HS-27A (cell line): ENCODE results near the gene ZNF385B.
"Not testable (repeated sequence)": the region's sequence is repeated elsewhere in the genome, so short reads cannot be mapped to it uniquely, and the experiment has no call there.

Experiments used
- DNase-seq: peaks from one replicate; pipeline ENCODE4 v3.0.0-alpha.2; 2012; ENCODE audit warnings: low read depth, missing footprints

ZNF385B gene

GRCh38 chr2:179677746-179678505 is 183.5 kb downstream of the ZNF385B start:
- DNase-seq = no peak

DNA sequence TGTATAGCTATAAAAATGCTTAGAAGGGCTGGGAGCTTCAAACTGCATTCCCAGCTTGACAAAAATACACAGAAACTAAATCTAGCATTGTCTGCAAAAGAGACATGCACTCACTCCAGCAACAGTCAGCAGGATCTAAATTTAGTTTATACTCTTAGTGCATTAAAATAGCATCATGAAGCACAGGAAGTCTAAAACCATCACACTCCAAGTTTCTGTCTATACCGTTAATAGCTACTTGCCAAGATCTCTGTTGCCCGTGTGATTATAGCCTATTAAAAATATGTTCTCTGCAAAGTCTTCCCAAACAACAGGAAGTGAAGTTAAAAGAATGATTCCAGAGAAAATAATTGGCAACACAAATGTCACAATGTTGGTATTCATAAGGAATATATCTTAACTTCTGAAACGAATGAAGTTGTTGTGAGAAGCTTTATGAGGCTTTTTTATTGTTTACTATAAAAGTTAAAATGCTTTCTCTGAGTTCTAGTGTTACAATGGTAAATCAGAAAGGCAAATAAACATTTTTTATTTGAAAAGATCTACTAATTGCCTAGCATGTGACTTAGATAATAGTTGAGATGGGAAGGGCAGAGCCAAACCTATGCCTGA is 184.2 kb downstream of the ZNF385B start:
- DNase-seq = no peak

DNA sequence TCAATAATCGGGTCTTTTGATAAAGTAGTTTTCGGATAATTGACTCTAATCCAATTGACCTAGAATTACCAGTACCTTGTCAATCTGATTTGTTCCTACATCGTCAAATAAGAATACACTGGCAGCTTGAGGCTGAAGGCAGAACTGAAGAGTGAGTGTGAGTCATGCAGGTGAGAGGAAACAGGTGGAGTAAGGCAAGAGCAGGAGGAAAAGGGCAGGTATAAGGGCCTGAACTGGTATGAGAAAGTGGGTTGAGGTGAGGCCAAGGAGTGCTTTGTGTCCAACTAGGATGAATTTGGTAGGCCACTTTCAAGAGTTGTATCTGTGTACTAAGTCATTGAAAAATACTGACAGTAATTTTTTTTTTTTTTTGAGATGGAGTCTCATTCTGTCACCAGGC is 186.0 kb downstream of the ZNF385B start:
- DNase-seq = no peak

DNA sequence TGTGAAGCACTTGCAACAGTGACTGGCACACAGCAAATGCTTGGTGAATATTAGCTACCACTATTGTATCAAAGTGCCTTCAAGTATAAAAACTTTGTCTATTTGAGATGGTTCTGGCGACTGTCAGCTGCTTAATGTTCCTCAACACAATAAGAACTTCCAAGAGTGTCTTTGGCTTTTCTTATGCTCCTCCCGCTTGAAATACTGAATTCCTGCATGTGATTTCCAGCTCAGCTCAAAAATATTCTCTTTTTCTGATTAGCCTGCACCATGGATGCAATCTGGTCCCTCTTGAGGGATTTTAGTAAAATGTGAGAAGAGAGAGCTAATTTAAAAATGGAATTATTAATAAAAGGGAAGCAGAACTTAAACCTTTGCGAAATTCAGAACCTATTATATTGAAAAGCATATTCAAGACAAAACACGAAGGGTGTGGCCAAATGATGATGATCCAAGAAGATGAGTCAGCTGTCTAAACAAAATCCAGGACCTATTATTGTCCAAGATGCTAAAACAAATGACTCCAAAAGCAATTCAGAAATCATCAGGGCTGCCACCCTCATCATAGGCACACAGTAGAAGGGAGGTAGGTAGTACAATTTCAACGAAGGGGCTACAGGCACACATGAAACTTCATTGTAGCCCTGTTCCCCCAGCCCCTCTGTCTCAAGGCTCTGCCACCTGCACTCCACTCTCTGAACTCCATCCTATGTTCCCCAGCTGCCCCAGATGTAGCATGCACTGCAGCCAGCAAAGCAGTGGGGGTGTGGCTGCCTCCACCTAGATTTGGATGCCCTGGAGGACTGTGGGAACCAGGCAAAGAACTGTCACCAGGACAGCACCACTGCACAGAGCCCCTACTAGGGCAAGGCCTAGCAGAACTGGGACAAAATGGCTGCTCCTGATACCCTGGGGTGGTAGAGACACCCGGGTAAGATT is 190.1 kb downstream of the ZNF385B start:
- no peak for DNase-seq

- DNase-seq = no peak
These were observed 192.2 kb downstream of the ZNF385B start for GRCh38 chr2:179669196-179669595.

- no peak for DNase-seq
These were observed 196.2 kb downstream of the ZNF385B start for GRCh38 chr2:179664972-179665812.

DNA sequence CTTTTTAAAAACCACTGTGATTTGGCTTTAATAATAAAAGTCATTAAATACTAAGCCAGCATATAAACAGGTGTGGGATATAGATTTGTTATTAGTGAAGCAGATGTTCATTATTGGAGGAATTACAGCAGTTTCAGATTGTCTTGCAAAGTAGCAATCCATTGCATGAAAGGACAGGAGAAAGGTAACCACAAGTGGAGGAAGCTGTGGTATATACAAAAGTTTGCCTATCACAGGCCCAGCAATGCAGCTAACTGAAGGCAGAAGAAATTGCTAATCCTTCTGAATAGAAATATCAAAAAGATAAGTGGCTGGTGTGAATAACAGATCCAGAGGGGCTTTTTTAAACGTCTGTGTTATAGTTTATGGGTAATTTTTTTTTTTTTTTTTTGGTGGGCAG is 199.4 kb downstream of the ZNF385B start:
- DNase-seq = no peak

GRCh38 chr2:179657068-179657595 is 204.3 kb downstream of the ZNF385B start:
- DNase-seq = no peak

GRCh38 chr2:179655627-179656026 is 205.8 kb downstream of the ZNF385B start:
- no peak for DNase-seq

GRCh38 chr2:179654806-179655205 is 206.6 kb downstream of the ZNF385B start:
- DNase-seq = no peak

- no peak for DNase-seq
These were observed 209.1 kb downstream of the ZNF385B start for GRCh38 chr2:179652296-179652695.

- no peak for DNase-seq
These were observed 211.0 kb downstream of the ZNF385B start for GRCh38 chr2:179650420-179650819.

- DNase-seq = no peak
These were observed 214.4 kb downstream of the ZNF385B start for GRCh38 chr2:179646862-179647587.

- DNase-seq = no peak
These were observed 215.1 kb downstream of the ZNF385B start for GRCh38 chr2:179646173-179646769.

DNA sequence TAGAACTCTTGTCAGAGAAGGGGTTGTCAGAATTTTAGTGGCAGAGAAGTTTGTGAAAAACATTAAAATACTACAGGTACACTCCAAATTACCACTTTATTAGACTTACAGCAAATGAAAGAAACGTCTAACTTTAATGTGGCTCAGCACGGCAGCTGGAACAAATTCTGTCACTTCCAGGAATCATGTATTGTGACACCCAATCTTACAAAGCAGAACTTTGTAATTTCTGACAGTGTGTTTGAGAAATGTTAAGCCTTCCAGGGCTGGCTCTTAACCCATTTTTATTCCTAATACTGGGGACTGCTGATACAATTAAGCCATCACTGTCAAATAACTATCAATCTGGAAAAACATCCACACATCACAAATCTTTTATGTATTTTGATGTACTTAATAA is 216.4 kb downstream of the ZNF385B start:
- DNase-seq = no peak

DNA sequence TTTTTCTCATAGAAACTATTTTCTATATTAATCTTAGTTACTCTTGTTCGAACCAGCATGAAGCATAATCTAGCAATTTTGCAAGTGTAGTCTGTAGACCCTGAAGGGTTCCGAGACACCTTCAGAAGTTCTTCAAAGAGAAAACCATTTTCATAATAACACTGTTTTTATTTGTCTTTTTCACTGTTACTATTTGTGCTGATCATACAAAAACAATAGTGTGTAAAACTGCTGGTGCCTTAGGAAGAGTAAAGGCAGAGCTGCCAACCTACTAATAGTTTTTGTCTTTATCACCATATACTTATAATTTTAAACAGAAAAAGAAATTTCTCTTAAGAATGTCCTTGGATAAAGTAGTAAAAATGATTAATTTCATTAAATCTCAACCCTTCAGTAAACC is 218.9 kb downstream of the ZNF385B start:
- DNase-seq = no peak

DNA sequence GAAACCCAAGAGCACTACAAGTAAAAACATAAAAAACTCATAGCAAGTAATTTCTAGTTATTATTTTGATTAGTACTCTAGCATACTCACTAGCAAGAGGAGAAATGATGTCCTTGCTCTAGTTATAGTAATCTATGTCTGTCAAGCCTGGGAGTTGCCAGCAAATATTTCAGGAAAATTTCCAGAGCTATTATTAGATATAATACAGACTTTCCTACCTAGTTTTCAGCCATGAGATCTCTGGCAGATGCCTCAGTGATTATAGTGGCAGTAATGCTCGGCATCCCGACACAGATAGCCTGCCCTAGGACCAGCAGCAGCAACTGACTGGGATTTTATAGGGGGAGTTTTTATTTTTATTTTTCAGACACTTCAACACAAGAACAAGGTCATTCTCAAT is 224.4 kb downstream of the ZNF385B start:
- DNase-seq = no peak

GRCh38 chr2:179636100-179636980 is 225.1 kb downstream of the ZNF385B start:
- no peak for DNase-seq

GRCh38 chr2:179631769-179632385 is 229.5 kb downstream of the ZNF385B start:
- not testable (repeated sequence) for DNase-seq
